DMS153 treated with DMSO at 0.1 percent for 48 hours (cell line): ENCODE data around the gene AK3.
A peak's percentile ranks its signal among the peaks of the same experiment; 100 is the strongest.
"Not testable (repeated sequence)": the region's sequence is repeated elsewhere in the genome, so short reads cannot be mapped to it uniquely, and the experiment has no call there.

Experiments
- DNase-seq: peaks from one replicate; lab custom pipeline; 2025; ENCODE audit not compliant: unreplicated experiment; lab: John Stamatoyannopoulos, UW

Gene AK3

GRCh38 chr9:4669890-4670289, 71.1 kb downstream of the AK3 start:
- no peak for DNase-seq

GRCh38 chr9:4668604-4669003, 72.4 kb downstream of the AK3 start:
- no peak for DNase-seq

GRCh38 chr9:4667681-4668080, 73.3 kb downstream of the AK3 start:
- DNase-seq: no peak

DNA sequence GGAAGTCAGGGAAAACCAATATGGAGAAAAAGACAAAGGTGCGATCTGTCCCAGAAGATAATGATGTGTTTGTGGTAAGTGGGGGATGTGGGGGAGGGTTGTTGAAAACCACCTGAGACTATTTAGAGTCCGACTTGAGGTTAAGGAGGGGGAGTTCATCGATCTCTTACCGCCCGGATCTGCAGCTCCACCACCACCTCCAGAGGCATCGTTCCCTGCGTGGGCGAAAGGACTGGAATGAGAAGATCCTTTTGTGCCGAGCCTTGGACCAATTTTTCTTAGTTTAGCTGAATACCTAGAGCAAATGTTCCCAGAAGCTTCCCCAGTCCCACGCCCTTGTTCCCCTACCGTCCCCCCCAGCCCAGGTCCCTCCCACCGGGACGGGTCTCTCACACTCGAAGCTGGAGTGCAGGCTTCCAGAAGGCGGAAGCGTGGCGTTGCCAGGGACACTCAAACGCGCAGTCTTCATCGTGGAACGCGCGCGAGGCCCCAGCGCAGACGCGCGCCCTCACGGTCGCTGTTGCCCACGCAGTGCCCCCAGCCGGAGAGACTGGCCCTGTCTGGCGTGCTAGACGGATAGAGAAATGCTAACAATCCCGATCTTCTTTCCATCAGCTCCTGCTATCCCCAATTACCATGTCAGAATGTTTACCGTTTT, 74.8 kb downstream of the AK3 start, which contains the start of gene SPATA6L:
TSS of gene SPATA6L (minus strand) at position 439 of the 658 bp plus-strand sequence. CDS start at position 209, 230 bp downstream.
- peak; percentile 50 for DNase-seq

DNA sequence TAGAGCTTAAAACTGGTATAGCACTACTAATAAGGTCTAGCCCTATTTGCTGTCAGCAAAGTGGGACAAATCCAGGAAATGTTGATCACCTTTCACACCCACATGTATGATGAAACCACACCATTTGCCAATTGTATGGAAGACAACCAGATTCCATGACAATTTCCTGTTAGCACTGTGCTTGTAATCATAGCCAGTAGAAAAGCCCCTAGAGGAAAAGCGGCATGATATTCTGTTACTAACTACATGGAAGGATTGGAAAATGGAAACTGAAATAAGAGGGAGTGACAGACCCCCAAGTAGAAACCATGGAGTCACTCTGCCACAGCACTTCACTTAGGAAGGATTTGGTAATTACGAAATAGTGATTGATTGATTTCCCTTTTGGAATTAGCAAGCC, 75.6 kb downstream of the AK3 start:
- DNase-seq: peak; percentile 33

DNA sequence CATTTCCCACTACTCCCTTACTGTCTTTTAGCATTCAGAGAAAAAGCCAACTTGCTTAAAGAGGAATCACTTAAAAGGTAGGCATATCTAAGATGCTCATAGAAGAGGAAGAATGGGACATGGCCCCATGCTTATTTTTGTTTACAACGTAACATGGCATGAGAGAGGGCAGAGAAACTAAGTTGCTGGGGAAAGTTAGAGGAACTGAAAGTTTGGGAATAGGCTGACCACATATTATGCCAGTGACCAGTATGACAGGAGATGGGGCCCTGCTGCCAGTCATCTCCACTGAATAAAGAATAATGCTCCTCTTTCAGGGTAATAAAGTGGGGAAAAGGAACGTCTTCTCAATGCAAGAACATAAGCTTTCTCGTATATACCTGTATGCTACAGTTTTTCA, 77.0 kb downstream of the AK3 start:
- no peak for DNase-seq

GRCh38 chr9:4662989-4663792, 77.8 kb downstream of the AK3 start:
- DNase-seq: peak; percentile 54

GRCh38 chr9:4662108-4662988, 78.7 kb downstream of the AK3 start, which contains the start of gene PLPP6:
Gene PLPP6 (plus strand): TSS chr9:4662294. CDS start chr9:4662376, 82 bp downstream.
- DNase-seq: peak; percentile 72

GRCh38 chr9:4661611-4662010, 79.4 kb downstream of the AK3 start:
- DNase-seq: no peak

DNA sequence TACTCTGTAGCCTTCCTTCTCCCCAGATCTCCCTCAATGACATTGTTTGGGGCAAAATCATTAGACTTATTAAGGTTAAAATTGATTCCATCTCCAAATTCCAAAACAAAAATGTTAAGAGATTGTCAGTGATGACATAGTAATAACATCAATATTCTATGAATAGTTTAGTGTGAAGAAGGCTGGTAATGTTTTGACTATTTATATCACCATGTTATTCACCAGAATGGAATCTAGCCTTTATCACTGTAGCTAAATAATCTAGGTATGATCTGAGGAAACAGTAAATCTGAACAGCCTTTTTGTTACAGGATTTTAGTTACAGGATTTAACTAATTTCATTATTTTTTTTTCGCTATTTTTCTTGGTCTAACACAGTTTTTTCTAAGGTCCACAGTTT, 79.8 kb downstream of the AK3 start:
- DNase-seq: no peak

GRCh38 chr9:4660665-4661064, 80.3 kb downstream of the AK3 start:
- not testable (repeated sequence) for DNase-seq
